H1 (cell line): ENCODE results near the gene PERCC1. TPM values are rescaled to one million over a fixed set of nuclear protein-coding genes. Genes with fewer than 3 reads are reported as not detected.

Experiments used
- CREB1 ChIP-seq: IDR thresholded peaks from 2 replicates; pipeline ENCODE4 v1.6.1; 2012; ENCODE audit warnings: inconsistent platforms
- JUND ChIP-seq: IDR thresholded peaks from 2 replicates; pipeline ENCODE4 v1.6.1; 2011; ENCODE audit warnings: mild to moderate bottlenecking, improper control_type of control experiment, low read length
- SAP30 ChIP-seq: fragments of 300-600 bp; sonication (generic); IDR thresholded peaks from 2 replicates; pipeline ENCODE4 v1.7.1; 2012; ENCODE audit warnings: low read length, moderate library complexity, mild to moderate bottlenecking, inconsistent platforms; ENCODE audit not compliant: insufficient read depth, insufficient replicate concordance
- polyA plus RNA-seq, 7 experiments: library from polyadenylated mRNA; depleted of rRNA in 3 of 7; stranded (reverse) in 5 of 7; unstranded in 2 of 7; fragments of >200 nt in 5 of 7; fragments of 200-250 nt in 2 of 7; gene quantifications; 1 replicate in 5 of 7; 2 replicates in 1 of 7; 4 replicates in 1 of 7; pipeline versions ENCODE4 v1.2.1 to v1.2.3, GENCODE V29; 2011 to 2013; ENCODE audit warnings: missing spikeins in 2 of 7, mixed read lengths in 2 of 7
- total RNA-seq: library from RNA; stranded (reverse); fragmentation: NEBNext Ultra II Directional; extraction: Animal tissue kit (Norgen Biotek cat#: 25700); gene quantifications from 2 replicates; pipeline ENCODE4 v1.2.1, GENCODE V29; 2021
- TF ChIP-seq, protein P1 (sequence below), 3 experiments: IDR thresholded peaks; 1 replicate in 2 of 3; 2 replicates in 1 of 3; pipeline versions ENCODE4 v1.5.1 to v1.6.1; 2011; ENCODE audit warnings: low read length in 3 of 3, mild to moderate bottlenecking in 3 of 3, inconsistent platforms in 2 of 3, low read depth in 1 of 3, moderate library complexity in 1 of 3; ENCODE audit not compliant: insufficient read depth in 1 of 3; ENCODE audit errors: control extremely low read depth in 1 of 3
- TF ChIP-seq, protein P2 (sequence below): IDR thresholded peaks from 2 replicates; pipeline ENCODE4 v1.6.1; 2012; ENCODE audit warnings: inconsistent platforms

PERCC1 gene
- total and polyA plus RNA-seq, 2 of the 8 experiments (the other 6 are each of a cell fraction or from before 2014, with no cell fraction given): not detected

DNA sequence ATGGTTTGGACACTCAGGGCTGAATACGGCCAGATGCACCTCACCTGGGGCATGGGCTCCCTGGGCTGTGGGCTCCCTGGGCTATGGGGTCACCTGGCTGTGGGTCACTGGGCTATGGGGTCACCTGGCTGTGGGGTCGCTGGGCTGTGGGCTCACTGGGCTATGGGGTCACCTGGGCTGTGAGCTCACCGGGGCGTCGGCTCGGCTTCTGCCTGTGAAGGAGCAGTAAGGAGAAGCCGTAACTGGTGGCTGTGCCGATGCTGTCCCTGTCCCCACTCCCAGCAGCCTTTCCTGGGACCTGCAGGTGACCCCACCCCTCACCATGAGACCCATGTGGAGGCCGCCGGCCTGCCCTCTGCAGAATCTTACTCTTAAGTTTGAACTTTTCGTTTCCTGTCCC is 1.9 kb upstream of the PERCC1 start (continued):
- TF ChIP-seq, protein P1, sequence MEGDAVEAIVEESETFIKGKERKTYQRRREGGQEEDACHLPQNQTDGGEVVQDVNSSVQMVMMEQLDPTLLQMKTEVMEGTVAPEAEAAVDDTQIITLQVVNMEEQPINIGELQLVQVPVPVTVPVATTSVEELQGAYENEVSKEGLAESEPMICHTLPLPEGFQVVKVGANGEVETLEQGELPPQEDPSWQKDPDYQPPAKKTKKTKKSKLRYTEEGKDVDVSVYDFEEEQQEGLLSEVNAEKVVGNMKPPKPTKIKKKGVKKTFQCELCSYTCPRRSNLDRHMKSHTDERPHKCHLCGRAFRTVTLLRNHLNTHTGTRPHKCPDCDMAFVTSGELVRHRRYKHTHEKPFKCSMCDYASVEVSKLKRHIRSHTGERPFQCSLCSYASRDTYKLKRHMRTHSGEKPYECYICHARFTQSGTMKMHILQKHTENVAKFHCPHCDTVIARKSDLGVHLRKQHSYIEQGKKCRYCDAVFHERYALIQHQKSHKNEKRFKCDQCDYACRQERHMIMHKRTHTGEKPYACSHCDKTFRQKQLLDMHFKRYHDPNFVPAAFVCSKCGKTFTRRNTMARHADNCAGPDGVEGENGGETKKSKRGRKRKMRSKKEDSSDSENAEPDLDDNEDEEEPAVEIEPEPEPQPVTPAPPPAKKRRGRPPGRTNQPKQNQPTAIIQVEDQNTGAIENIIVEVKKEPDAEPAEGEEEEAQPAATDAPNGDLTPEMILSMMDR (IDR thresholded peaks at IDR 0.05; ENCODE audit: control extremely low read depth in 1 of 3, insufficient read depth in 1 of 3, low read depth in 1 of 3, low read length in 3 of 3): no peak
- TF ChIP-seq CREB1: no peak
- TF ChIP-seq, protein P2, sequence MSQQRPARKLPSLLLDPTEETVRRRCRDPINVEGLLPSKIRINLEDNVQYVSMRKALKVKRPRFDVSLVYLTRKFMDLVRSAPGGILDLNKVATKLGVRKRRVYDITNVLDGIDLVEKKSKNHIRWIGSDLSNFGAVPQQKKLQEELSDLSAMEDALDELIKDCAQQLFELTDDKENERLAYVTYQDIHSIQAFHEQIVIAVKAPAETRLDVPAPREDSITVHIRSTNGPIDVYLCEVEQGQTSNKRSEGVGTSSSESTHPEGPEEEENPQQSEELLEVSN: no peak
- no peak for TF ChIP-seq JUND
- TF ChIP-seq SAP30: no peak
- TF ChIP-seq, all 59 proteins: peak for 0
